ENCODE data around the gene ACER2. TPM values are rescaled to one million over a fixed set of nuclear protein-coding genes. Genes with fewer than 3 reads are reported as not detected.

ACER2 gene
- total and polyA plus RNA-seq, 10 of the 15 experiments (the other 5 are each of a cell fraction or from before 2014, with no cell fraction given) = 0.07 to 3.1 (median 2.2) TPM

GRCh38 chr9:19441730-19442129 lies 32.9 kb downstream of the ACER2 start (continued):
- TF ChIP-seq MYB (IDR thresholded peaks at IDR 0.05; ENCODE audit: borderline replicate concordance, low read depth, low read length) (no peak), SREBF1 (IDR thresholded peaks at IDR 0.05; ENCODE audit: low read length) (no peak), REST (IDR thresholded peaks at IDR 0.05; ENCODE audit: low read depth, low read length) (no peak), ZNF687 (IDR thresholded peaks at IDR 0.05) (no peak), RUNX3 (IDR thresholded peaks at IDR 0.05; ENCODE audit: low read length) (no peak), HSF1 (IDR thresholded peaks at IDR 0.05; ENCODE audit: low read depth, low read length) (peak; percentile 84; the same call in 1 of the 2 replicates), SMAD5 (IDR thresholded peaks at IDR 0.05; ENCODE audit: low read depth) (no peak), PBX3 (IDR thresholded peaks at IDR 0.05; ENCODE audit: insufficient replicate concordance, low read depth, low read length) (no peak), ATF7 (IDR thresholded peaks at IDR 0.05; ENCODE audit: low read depth) (peak; percentile 67), NFIC (IDR thresholded peaks at IDR 0.05; ENCODE audit: low read depth, low read length) (peak; percentile 53; the same call in 1 of the 2 replicates), BACH1 (IDR thresholded peaks at IDR 0.05; ENCODE audit: borderline replicate concordance) (no peak), CBX5 (IDR thresholded peaks at IDR 0.05; ENCODE audit: low read depth) (no peak), RAD51 (IDR thresholded peaks at IDR 0.05) (no peak), TBL1XR1 (IDR thresholded peaks at IDR 0.05; ENCODE audit: low read depth, low read length) (no peak), HDAC2 (IDR thresholded peaks at IDR 0.05) (no peak), RELB (IDR thresholded peaks at IDR 0.05; ENCODE audit: low read depth) (peak; percentile 62; the same call in 1 of the 2 replicates), NRF1 (conservative IDR thresholded peaks at IDR 0.05; ENCODE audit: low read depth, low read length) (no peak), POLR2AphosphoS5 (IDR thresholded peaks at IDR 0.05; ENCODE audit: low read length) (0 out of 2 replicates have a peak, but pooled peaks have one; percentile 21), STAT3 (IDR thresholded peaks at IDR 0.05; ENCODE audit: low read depth, low read length) (no peak), SUZ12 (IDR thresholded peaks at IDR 0.05; ENCODE audit: unreplicated experiment) (no peak)

Data from GM12878 (cell line).